Kidney glomerular epithelial cell (primary cell): ENCODE results near the gene C5AR2.
"Not testable (repeated sequence)": the region's sequence is repeated elsewhere in the genome, so short reads cannot be mapped to it uniquely, and the experiment has no call there.

Experiments
- DNase-seq: peaks from one replicate; lab custom pipeline; 2025; lab: John Stamatoyannopoulos, UW

The C5AR2 gene

GRCh38 chr19:47323872-47324271 is 8.1 kb upstream of the C5AR2 start:
- no peak for DNase-seq

GRCh38 chr19:47324502-47324901 is 7.5 kb upstream of the C5AR2 start:
- no peak for DNase-seq

GRCh38 chr19:47330466-47330869 is 1.5 kb upstream of the C5AR2 start:
- no peak for DNase-seq

- DNase-seq: no peak
Measured at GRCh38 chr19:47331490-47331889, 485 bp upstream of the C5AR2 start.

GRCh38 chr19:47336765-47337718 is 5.1 kb downstream of the C5AR2 start:
- DNase-seq: not testable (repeated sequence)

- DNase-seq: no peak
Measured at GRCh38 chr19:47339196-47339880, 7.4 kb downstream of the C5AR2 start.

- DNase-seq: no peak
Measured at GRCh38 chr19:47340477-47341208, 8.7 kb downstream of the C5AR2 start.

- no peak for DNase-seq
Measured at GRCh38 chr19:47341734-47342133, 9.8 kb downstream of the C5AR2 start.

- no peak for DNase-seq
Measured at GRCh38 chr19:47343194-47343802, 11.3 kb downstream of the C5AR2 start.

- no peak for DNase-seq
Measured at GRCh38 chr19:47344425-47344824, 12.4 kb downstream of the C5AR2 start.

- not testable (repeated sequence) for DNase-seq
Measured at GRCh38 chr19:47346024-47346423, 14.0 kb downstream of the C5AR2 start.

GRCh38 chr19:47348819-47349795 is 17.1 kb downstream of the C5AR2 start, which contains the start of gene DHX34:
Gene DHX34 (plus strand): TSS chr19:47349315. CDS start chr19:47353031, 3,716 bp downstream.
- DNase-seq: peak; percentile 93

- no peak for DNase-seq
Measured at GRCh38 chr19:47350630-47351029, 18.7 kb downstream of the C5AR2 start.

GRCh38 chr19:47351548-47351947 is 19.6 kb downstream of the C5AR2 start:
- no peak for DNase-seq

GRCh38 chr19:47352095-47352494 is 20.1 kb downstream of the C5AR2 start:
- DNase-seq: no peak

- DNase-seq: no peak
Measured at GRCh38 chr19:47353307-47353712, 21.3 kb downstream of the C5AR2 start.

GRCh38 chr19:47356900-47357299 is 24.9 kb downstream of the C5AR2 start:
- DNase-seq: peak; percentile 41

- DNase-seq: no peak
Measured at GRCh38 chr19:47357788-47358680, 26.1 kb downstream of the C5AR2 start.

- no peak for DNase-seq
Measured at GRCh38 chr19:47358936-47359335, 27.0 kb downstream of the C5AR2 start.

GRCh38 chr19:47362321-47362720 is 30.3 kb downstream of the C5AR2 start:
- no peak for DNase-seq
